ENCODE results near the gene ALPG.

GRCh38 chr2:232410238-232410900 lies 3.7 kb downstream of the ALPG start:
- TF ChIP-seq CTCF (IDR thresholded peaks at IDR 0.05; ENCODE audit: extremely low read depth in 1 of 2, insufficient read depth in 1 of 2, low read depth in 1 of 2, low read length in 2 of 2) (no peak), POLR2AphosphoS5 (IDR thresholded peaks at IDR 0.05; ENCODE audit: insufficient read depth, low read depth, low read length) (no peak), POLR2A (IDR thresholded peaks at IDR 0.05; ENCODE audit: low read depth, low read length) (no peak)

Data from endothelial cell of umbilical vein (primary cell).